HepG2 (cell line): ENCODE results near the gene SLC7A11. TPM values are rescaled to one million over a fixed set of nuclear protein-coding genes. Genes with fewer than 3 reads are reported as not detected.
A peak's percentile ranks its signal among the peaks of the same experiment; 100 is the strongest.

Experiments
- ATF2 ChIP-seq: sonication (generic); formaldehyde crosslinking; IDR thresholded peaks from 2 replicates; pipeline ENCODE4 v1.4.0; 2020; ENCODE audit warnings: missing genetic modification reagents
- BCLAF1 ChIP-seq: fragments of 450-650 bp; IDR thresholded peaks from 2 replicates; pipeline ENCODE4 v1.6.1; 2017; ENCODE audit warnings: mild to moderate bottlenecking
- FOXK2 ChIP-seq: fragments of 450-650 bp; IDR thresholded peaks from 2 replicates; pipeline ENCODE4 v1.6.1; 2016
- GATA4 ChIP-seq: sonication (generic); IDR thresholded peaks from 2 replicates; pipeline ENCODE4 v1.6.1; 2016; ENCODE audit warnings: antibody characterized with exemption, low read depth, borderline replicate concordance
- NFRKB ChIP-seq: fragments of 450-650 bp; IDR thresholded peaks from 2 replicates; pipeline ENCODE4 v1.6.1; 2017
- POGZ ChIP-seq: sonication (generic); formaldehyde crosslinking; IDR thresholded peaks from 2 replicates; pipeline ENCODE4 v1.4.0; 2020; ENCODE audit warnings: mild to moderate bottlenecking, missing genetic modification reagents
- RERE ChIP-seq: IDR thresholded peaks from 2 replicates; pipeline ENCODE4 v1.6.1; 2016; ENCODE audit warnings: low read depth, missing genetic modification reagents, missing compliant biosample characterization
- ZNF121 ChIP-seq: sonication (generic); formaldehyde crosslinking; IDR thresholded peaks from 2 replicates; pipeline ENCODE4 v1.5.0; 2020; ENCODE audit warnings: mild to moderate bottlenecking, missing genetic modification reagents
- ZNF24 ChIP-seq: fragments of 450-650 bp; IDR thresholded peaks from 2 replicates; pipeline ENCODE4 v1.6.1; 2017; ENCODE audit warnings: antibody characterized with exemption, mild to moderate bottlenecking
- ZNF446 ChIP-seq: sonication (generic); formaldehyde crosslinking; IDR thresholded peaks from 2 replicates; pipeline ENCODE4 v1.5.0; 2020; ENCODE audit warnings: mild to moderate bottlenecking, missing genetic modification reagents
- ZNF746 ChIP-seq: sonication (generic); formaldehyde crosslinking; IDR thresholded peaks from 2 replicates; pipeline ENCODE4 v1.8.0; 2022; ENCODE audit warnings: mild to moderate bottlenecking, missing genetic modification reagents
- ZNF773 ChIP-seq: sonication (generic); formaldehyde crosslinking; IDR thresholded peaks from 2 replicates; pipeline ENCODE4 v1.4.0; 2020; ENCODE audit warnings: missing genetic modification reagents, borderline replicate concordance
- polyA plus RNA-seq, 8 experiments: library from polyadenylated mRNA; depleted of rRNA in 3 of 8; stranded (reverse) in 7 of 8; unstranded in 1 of 8; fragments of >200 nt; fragmentation: Illumina TruSeq in 4 of 8; extraction: Trizol in 4 of 8; gene quantifications; 2 replicates each; pipeline versions ENCODE4 v1.2.1 to v1.2.3, GENCODE V29; 2011 to 2016; ENCODE audit warnings: low read depth in 4 of 8, missing spikeins in 1 of 8, mixed read lengths in 1 of 8; ENCODE audit not compliant: insufficient read depth in 1 of 8
- total RNA-seq, 5 experiments: library from RNA; depleted of rRNA; stranded (reverse); fragments of >200 nt; fragmentation: Illumina TruSeq; extraction: Trizol; gene quantifications; 2 replicates each; pipeline ENCODE4 v1.2.3, GENCODE V29; 2016; ENCODE audit warnings: low read depth in 1 of 5
- TF ChIP-seq, protein P1 (sequence below): IDR thresholded peaks from 2 replicates; pipeline ENCODE4 v1.6.1; 2016; ENCODE audit warnings: missing genetic modification reagents, missing compliant biosample characterization
- TF ChIP-seq, protein P2 (sequence below): sonication (generic); formaldehyde crosslinking; IDR thresholded peaks from 2 replicates; pipeline ENCODE4 v1.8.0; 2022; ENCODE audit warnings: missing genetic modification reagents, mild to moderate bottlenecking, inconsistent platforms, borderline replicate concordance

Gene SLC7A11
- total and polyA plus RNA-seq, 2 of the 13 experiments (the other 11 are each of a cell fraction or from before 2014, with no cell fraction given) = 15.7 to 17.5 TPM

DNA sequence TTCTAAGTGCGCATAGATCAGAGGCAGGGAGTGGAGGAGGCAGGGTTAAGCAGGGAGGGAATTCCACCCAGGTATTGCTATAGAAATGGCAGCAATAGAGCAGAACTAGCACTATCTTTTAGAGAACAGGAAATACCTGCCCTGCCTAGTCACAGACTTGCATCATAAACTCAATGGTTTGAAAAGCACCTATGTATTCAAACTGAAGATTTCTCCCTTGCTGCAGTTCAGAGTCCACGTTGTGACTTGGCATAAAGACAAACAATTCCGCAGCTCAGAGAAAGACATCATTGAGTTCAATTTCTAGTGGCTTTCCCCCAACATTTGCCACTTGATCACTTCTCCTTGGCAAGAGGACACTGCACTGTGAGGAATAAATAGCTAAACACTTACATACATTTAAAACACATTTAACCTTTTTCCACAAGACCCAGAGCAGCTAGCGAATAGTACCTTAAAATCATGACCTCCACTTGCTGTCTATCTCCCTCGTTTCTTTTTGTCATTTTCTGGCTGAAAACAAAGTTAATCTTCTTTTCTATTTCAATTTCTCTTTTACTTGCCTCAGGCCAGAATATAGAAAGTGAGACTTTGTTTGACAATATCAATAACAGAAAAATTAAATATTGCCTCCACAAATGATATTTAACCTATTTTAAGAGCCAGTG, 42.4 kb downstream of the SLC7A11 start (continued):
- TF ChIP-seq RERE (CRISPR knock-in tag) (0 out of 2 replicates have a peak, but pooled peaks have one; percentile 31), FOXK2 (peak; percentile 45; the same call in 1 of the 2 replicates), BCLAF1 (no peak), ZNF121 (CRISPR knock-in tag) (0 out of 2 replicates have a peak, but pooled peaks have one; percentile 24), ZNF446 (no peak), ZNF24 (peak; percentile 29; the same call in 1 of the 2 replicates), ZNF773 (no peak), ATF2 (CRISPR knock-in tag) (peak; percentile 95), NFRKB (no peak), ZNF746 (CRISPR knock-in tag) (no peak), POGZ (CRISPR knock-in tag) (peak; percentile 93), GATA4 (peak; percentile 67; the same call in 1 of the 2 replicates)
- TF ChIP-seq, protein P1, sequence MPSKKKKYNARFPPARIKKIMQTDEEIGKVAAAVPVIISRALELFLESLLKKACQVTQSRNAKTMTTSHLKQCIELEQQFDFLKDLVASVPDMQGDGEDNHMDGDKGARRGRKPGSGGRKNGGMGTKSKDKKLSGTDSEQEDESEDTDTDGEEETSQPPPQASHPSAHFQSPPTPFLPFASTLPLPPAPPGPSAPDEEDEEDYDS (CRISPR knock-in tag) = peak; percentile 63; the same call in 1 of the 2 replicates
- TF ChIP-seq, protein P2, sequence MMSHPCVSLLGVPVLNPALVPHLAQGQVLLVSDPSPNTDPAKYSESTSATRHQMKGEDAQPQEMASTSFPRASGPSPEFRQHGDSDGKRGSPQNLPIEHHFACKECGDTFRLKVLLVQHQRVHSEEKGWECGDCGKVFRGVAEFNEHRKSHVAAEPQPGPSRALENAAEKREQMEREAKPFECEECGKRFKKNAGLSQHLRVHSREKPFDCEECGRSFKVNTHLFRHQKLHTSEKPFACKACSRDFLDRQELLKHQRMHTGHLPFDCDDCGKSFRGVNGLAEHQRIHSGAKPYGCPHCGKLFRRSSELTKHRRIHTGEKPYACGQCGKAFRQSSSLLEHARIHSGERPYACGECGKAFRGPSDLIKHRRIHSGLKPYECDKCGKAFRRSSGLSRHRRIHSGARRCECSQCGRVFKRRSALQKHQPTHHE = no peak
